Stimulated activated CD4-positive, alpha-beta T cell treated with anti-CD3 and anti-CD28 coated beads, Interleukin-2, amount 100 ng/mL, for 4 hours (primary cell): ENCODE measurements around the gene HEXD.
"Not testable (repeated sequence)": the region's sequence is repeated elsewhere in the genome, so short reads cannot be mapped to it uniquely, and the experiment has no call there.

ENCODE experiments used
- DNase-seq: peaks from one replicate; pipeline ENCODE4 v3.0.0-alpha.2; 2020; ENCODE audit warnings: low read depth

HEXD gene

GRCh38 chr17:82396601-82397435, 21.3 kb upstream of the HEXD start:
- DNase-seq, result no peak

- no peak for DNase-seq
These were observed 20.5 kb upstream of the HEXD start for GRCh38 chr17:82397449-82398335.

- no peak for DNase-seq
These were observed 19.1 kb upstream of the HEXD start for GRCh38 chr17:82399041-82399441.

- no peak for DNase-seq
These were observed 18.5 kb upstream of the HEXD start for GRCh38 chr17:82399601-82400101.

GRCh38 chr17:82400206-82400605, 17.9 kb upstream of the HEXD start:
- DNase-seq, result no peak

GRCh38 chr17:82400830-82401229, 17.3 kb upstream of the HEXD start:
- DNase-seq, result peak; percentile 16

- no peak for DNase-seq
These were observed 15.3 kb upstream of the HEXD start for GRCh38 chr17:82402865-82403264.

GRCh38 chr17:82403662-82404660, 14.2 kb upstream of the HEXD start:
- no peak for DNase-seq

- no peak for DNase-seq
These were observed 13.1 kb upstream of the HEXD start for GRCh38 chr17:82405051-82405450.

- no peak for DNase-seq
These were observed 11.9 kb upstream of the HEXD start for GRCh38 chr17:82406131-82406671.

- DNase-seq, result no peak
These were observed 10.9 kb upstream of the HEXD start for GRCh38 chr17:82407255-82407654.

- DNase-seq, result no peak
These were observed 9.7 kb upstream of the HEXD start for GRCh38 chr17:82408288-82408937.

GRCh38 chr17:82408938-82409318, 9.2 kb upstream of the HEXD start:
- no peak for DNase-seq

GRCh38 chr17:82410014-82410716, 8.0 kb upstream of the HEXD start:
- no peak for DNase-seq

- DNase-seq, result no peak
These were observed 6.6 kb upstream of the HEXD start for GRCh38 chr17:82411396-82412053.

- DNase-seq, result not testable (repeated sequence)
These were observed 6.1 kb upstream of the HEXD start for GRCh38 chr17:82412081-82412480.

- no peak for DNase-seq
These were observed 5.3 kb upstream of the HEXD start for GRCh38 chr17:82412535-82413520.

- peak; percentile 66 for DNase-seq
These were observed 3.4 kb upstream of the HEXD start for GRCh38 chr17:82414548-82415281.
